Measurements from ENCODE around the gene TP53BP1. TPM values are rescaled to one million over a fixed set of nuclear protein-coding genes. Genes with fewer than 3 reads are reported as not detected.

The TP53BP1 gene
- total and polyA plus RNA-seq, 12 donors = 22.8 to 80.9 (median 43.7) TPM

GRCh38 chr15:43529141-43529540 lies 36.2 kb upstream of the TP53BP1 start:
- Histone ChIP-seq H3K9me3 (replicated peaks in 1 of 3) (no peaks in the 10 kb centered on the region), H3K4me1 (replicated peaks in 1 of 2) (no peaks in the 10 kb centered on the region), H3K36me3 (replicated peaks in 1 of 2) (peaks cover 0 to 7% of the 10 kb centered on the region in 2 donors), H3K27ac (no peak overlapping the region), H3K4me3 (no peak overlapping the region), H3K27me3 (no peaks in the 10 kb centered on the region)
- intact Hi-C loops (cut with DNase I) = no loop called here
- peak in 1 of 7 donors; percentile 45 for DNase-seq
- 93 to 96% (median 94%) methylated on average over 13 to 15 of the region's 15 CpGs for WGBS, 4 donors
- TF ChIP-seq POLR2A (IDR thresholded peaks at IDR 0.05) = no peak
- no peak for TF ChIP-seq CTCF (IDR thresholded peaks at IDR 0.05)

- Histone ChIP-seq H3K36me3 (replicated peaks in 1 of 2) (peaks cover 0 to 2% of the 10 kb centered on the region in 2 donors), H3K4me3 (no peak overlapping the region), H3K27ac (no peak overlapping the region), H3K4me1 (replicated peaks in 1 of 2) (no peaks in the 10 kb centered on the region), H3K27me3 (no peaks in the 10 kb centered on the region), H3K9me3 (replicated peaks in 1 of 3) (no peaks in the 10 kb centered on the region)
- 86 to 100% (median 90%) methylated on average over 3 to 11 of the region's 11 CpGs for WGBS, 4 donors
- peak in 1 of 7 donors; percentile 44 for DNase-seq
- TF ChIP-seq POLR2A (IDR thresholded peaks at IDR 0.05) (no peak), CTCF (IDR thresholded peaks at IDR 0.05) (no peak)
- intact Hi-C loops (cut with DNase I) = no loop called here
Observed at GRCh38 chr15:43528542-43529007, 35.6 kb upstream of the TP53BP1 start.

- WGBS, 4 donors = 88 to 92% (median 89%) methylated on average over 9 to 12 of the region's 12 CpGs
- Histone ChIP-seq H3K9me3 (replicated peaks in 1 of 3) (no peaks in the 10 kb centered on the region), H3K27me3 (no peaks in the 10 kb centered on the region), H3K27ac (no peak overlapping the region), H3K4me3 (no peak overlapping the region), H3K36me3 (replicated peaks in 1 of 2) (no peaks in the 10 kb centered on the region), H3K4me1 (replicated peaks in 1 of 2) (no peaks in the 10 kb centered on the region)
- peak in 1 of 7 donors; percentile 23 for DNase-seq
- intact Hi-C loops (cut with DNase I) = no loop called here
- no peak for TF ChIP-seq POLR2A (IDR thresholded peaks at IDR 0.05)
Observed at GRCh38 chr15:43527802-43528541, 35.0 kb upstream of the TP53BP1 start.

GRCh38 chr15:43527016-43527801 lies 34.3 kb upstream of the TP53BP1 start:
- WGBS, 4 donors = 83 to 95% (median 86%) methylated on average over 4 to 9 of the region's 9 CpGs
- H3K4me3 ChIP-seq = no peak overlapping the region
- H3K9me3 ChIP-seq (replicated peaks in 1 of 3) = no peaks in the 10 kb centered on the region
- intact Hi-C loops (cut with DNase I) = no loop called here
- no peak for TF ChIP-seq CTCF (IDR thresholded peaks at IDR 0.05)
- no peak for TF ChIP-seq POLR2A (IDR thresholded peaks at IDR 0.05)
- no peak overlapping the region for H3K27ac ChIP-seq
- DNase-seq = peak in 1 of 7 donors; percentile 42
- H3K27me3 ChIP-seq = no peaks in the 10 kb centered on the region
- H3K36me3 ChIP-seq (replicated peaks in 1 of 2) = peaks cover 0 to 4% of the 10 kb centered on the region in 2 donors
- H3K4me1 ChIP-seq (replicated peaks in 1 of 2) = no peaks in the 10 kb centered on the region
